ENCODE data around the gene SEL1L. TPM values are rescaled to one million over a fixed set of nuclear protein-coding genes. Genes with fewer than 3 reads are reported as not detected.

SEL1L gene
- polyA plus RNA-seq, 1 donor = 33.8 TPM

Other genes with a start within 250 kb of the SEL1L start
- 16.6 TPM for gene STON2, start 133.5 kb downstream of the SEL1L start, polyA plus RNA-seq (ENCODE audit: insufficient read length)